CD1c-positive myeloid dendritic cell (primary cell): ENCODE data around the gene CHST8.
"Not testable (repeated sequence)": the region's sequence is repeated elsewhere in the genome, so short reads cannot be mapped to it uniquely, and the experiment has no call there.

Experiments used
- DNase-seq: peaks from one replicate; pipeline ENCODE4 v3.0.0-alpha.2; 2016; ENCODE audit errors: extremely low spot score

The CHST8 gene

GRCh38 chr19:33641956-33642498, 20.3 kb downstream of the CHST8 start:
- DNase-seq = no peak

- no peak for DNase-seq
Observed at GRCh38 chr19:33644284-33644836, 22.6 kb downstream of the CHST8 start.

GRCh38 chr19:33646306-33646705, 24.6 kb downstream of the CHST8 start:
- DNase-seq = no peak

- no peak for DNase-seq
Observed at GRCh38 chr19:33647146-33647545, 25.4 kb downstream of the CHST8 start.

GRCh38 chr19:33649627-33650305, 28.0 kb downstream of the CHST8 start:
- DNase-seq = no peak

GRCh38 chr19:33653684-33654083, 31.9 kb downstream of the CHST8 start:
- DNase-seq = no peak

GRCh38 chr19:33654840-33655508, 33.2 kb downstream of the CHST8 start:
- no peak for DNase-seq

- DNase-seq = no peak
Observed at GRCh38 chr19:33659835-33660234, 38.1 kb downstream of the CHST8 start.

GRCh38 chr19:33660410-33661124, 38.8 kb downstream of the CHST8 start:
- no peak for DNase-seq

GRCh38 chr19:33661336-33661735, 39.6 kb downstream of the CHST8 start:
- no peak for DNase-seq

- no peak for DNase-seq
Observed at GRCh38 chr19:33662391-33663092, 40.8 kb downstream of the CHST8 start.

GRCh38 chr19:33663316-33663715, 41.6 kb downstream of the CHST8 start:
- DNase-seq = not testable (repeated sequence)

GRCh38 chr19:33664744-33665143, 43.0 kb downstream of the CHST8 start:
- no peak for DNase-seq

- DNase-seq = no peak
Observed at GRCh38 chr19:33665776-33666595, 44.2 kb downstream of the CHST8 start.

GRCh38 chr19:33667141-33667650, 45.4 kb downstream of the CHST8 start:
- DNase-seq = no peak

GRCh38 chr19:33667881-33668280, 46.1 kb downstream of the CHST8 start:
- no peak for DNase-seq

GRCh38 chr19:33668968-33669367, 47.2 kb downstream of the CHST8 start:
- DNase-seq = no peak

GRCh38 chr19:33669376-33669775, 47.6 kb downstream of the CHST8 start:
- no peak for DNase-seq

- no peak for DNase-seq
Observed at GRCh38 chr19:33670398-33670797, 48.6 kb downstream of the CHST8 start.

GRCh38 chr19:33671211-33671610, 49.5 kb downstream of the CHST8 start:
- DNase-seq = no peak
